Adrenal gland (tissue), 12 donors: Measurements from ENCODE around the gene LHFPL2. TPM values are rescaled to one million over a fixed set of nuclear protein-coding genes. Genes with fewer than 3 reads are reported as not detected.

Source experiments
- DNase-seq, 7 donors: peaks; one replicate each; pipeline ENCODE4 v3.0.0-alpha.2; 2019 to 2020
- H3K27ac ChIP-seq, 5 donors: fragments of 200-600 bp; sonication (generic) in 4 of 5; 1 replicate in 3 of 5; 2 replicates in 2 of 5; pipeline versions ENCODE4 v1.5.1 to v1.8.0; 2016 to 2020; ENCODE audit warnings: mild to moderate bottlenecking in 1 of 5
- H3K27me3 ChIP-seq: fragments of 200-600 bp; 2 replicates; pipeline ENCODE4 v1.8.0; 2021
- H3K36me3 ChIP-seq, 2 donors: fragments of 200-600 bp; replicated peaks in 1 of 2; 1 replicate in 1 of 2; 2 replicates in 1 of 2; pipeline versions ENCODE4 v1.5.1 to v1.8.0; 2018 to 2022
- H3K4me1 ChIP-seq, 2 donors: fragments of 200-600 bp; replicated peaks in 1 of 2; 1 replicate in 1 of 2; 2 replicates in 1 of 2; pipeline versions ENCODE4 v1.5.1 to v1.8.0; 2018 to 2021
- H3K4me3 ChIP-seq, 4 donors: fragments of 200-600 bp; sonication (generic) in 3 of 4; one replicate each; pipeline ENCODE4 v1.5.1; 2016 to 2018
- H3K9me3 ChIP-seq, 3 donors: fragments of 200-600 bp; sonication (generic) in 1 of 3; replicated peaks in 1 of 3; 1 replicate in 2 of 3; 2 replicates in 1 of 3; pipeline versions ENCODE4 v1.5.1 to v1.8.0; 2016 to 2021
- CTCF ChIP-seq, 6 experiments: fragments of 450-650 bp in 4 of 6; fragments of 200-600 bp in 2 of 6; sonication (generic) in 1 of 6; IDR thresholded peaks; 1 replicate in 5 of 6; 2 replicates in 1 of 6; pipeline versions ENCODE4 v1.5.1 to v1.8.0; 2016 to 2021; ENCODE audit warnings: antibody characterized with exemption in 6 of 6, mild to moderate bottlenecking in 2 of 6, moderate library complexity in 1 of 6
- POLR2A ChIP-seq, 2 donors: fragments of 450-650 bp; IDR thresholded peaks; one replicate each; pipeline ENCODE4 v1.6.1; 2017; ENCODE audit warnings: antibody characterized with exemption in 2 of 2, mild to moderate bottlenecking in 2 of 2, moderate library complexity in 1 of 2
- WGBS, 4 donors: extraction: QIAGEN DNeasy Blood & Tissue Kit in 2 of 4; methylation state at CpG; one replicate each; pipeline versions ENCODE4 v1.1.5 to v1.1.7; 2013 to 2017; 5-methylcytosine and 5-hydroxymethylcytosine counted together
- intact Hi-C, 2 donors: fragments of 100-400 bp; cut with DNase I; formaldehyde crosslinking; loops; one replicate each; pipeline versions ENCODE4 v1.14.1 to v1.15.0; 2022 to 2023
- polyA plus RNA-seq, 3 donors: library from polyadenylated mRNA; stranded (reverse); fragments of 200-250 nt in 2 of 3; fragments of 350-450 nt in 1 of 3; fragmentation: Illumina TruSeq in 1 of 3; extraction: RNeasy Lipid Tissue Mini Kit (QIAGEN cat#74804) in 1 of 3; gene quantifications; one replicate each; pipeline ENCODE4 v1.2.3, GENCODE V29; 2013 to 2014
- total RNA-seq, 9 donors: library from RNA; depleted of rRNA in 4 of 9; stranded (reverse); fragments of >200 nt in 4 of 9; fragments of 120-200 nt in 1 of 9; fragmentation: NEBNext Ultra II Directional in 1 of 9; extraction: Animal tissue kit (Norgen Biotek cat#: 25700) in 1 of 9; gene quantifications; one replicate each; pipeline versions ENCODE4 v1.1.0 to v1.2.4, GENCODE V29; 2013 to 2023
- donor health status: healthy with polysubstance abuse.
- donor health status: Bipolar disorder and iron deficiency.
- donor health status: DM: yes; HTN: yes; CAD: no.
- donor health status: DM: no; HTN: no; CAD: no.
- donor health status: DM: no; HTN: no; CAD: no.
- donor health status: DM: yes; HTN: yes; CAD: no.

LHFPL2 gene
- total and polyA plus RNA-seq, 12 donors = 8.0 to 68.4 (median 44.9) TPM

DNA sequence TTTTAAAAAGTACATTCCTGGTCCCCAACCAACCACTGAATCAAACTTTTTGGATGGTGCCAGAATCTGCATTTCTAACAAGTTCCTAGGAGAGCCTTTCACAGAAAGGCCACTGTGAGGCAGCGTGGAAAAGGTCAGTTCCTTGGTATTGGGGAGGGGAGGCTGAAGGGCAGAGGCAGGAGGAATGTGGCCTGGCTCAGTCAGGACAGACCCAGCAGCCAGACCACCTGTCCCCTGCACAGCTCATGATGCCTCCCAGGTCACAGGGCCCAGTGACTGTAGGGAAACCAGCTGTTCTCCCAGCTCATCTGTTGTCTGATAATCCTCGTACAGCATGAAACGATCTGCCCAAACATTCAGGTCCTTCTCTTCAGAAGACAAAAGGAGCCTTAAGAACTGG is 132.9 kb downstream of the LHFPL2 start:
- H3K27me3 ChIP-seq = no peaks in the 10 kb centered on the region
- intact Hi-C loops = no loop called here
- no peaks in the 10 kb centered on the region for H3K36me3 ChIP-seq
- H3K27ac ChIP-seq = no peak overlapping the region
- H3K9me3 ChIP-seq = no peaks in the 10 kb centered on the region
- no peak for TF ChIP-seq POLR2A (IDR thresholded peaks at IDR 0.05)
- no peak for TF ChIP-seq CTCF (IDR thresholded peaks at IDR 0.05)
- no peak overlapping the region for H3K4me3 ChIP-seq
- H3K4me1 ChIP-seq = peaks cover 13 to 27% of the 10 kb centered on the region in 2 donors
- no peak for DNase-seq
- 93 to 97% (median 94%) methylated on average over 3 of the region's 3 CpGs for WGBS, 4 donors

- intact Hi-C loops = no loop called here
- DNase-seq = no peak
- peaks cover 22 to 36% of the 10 kb centered on the region in 2 donors for H3K4me1 ChIP-seq
- H3K36me3 ChIP-seq = no peaks in the 10 kb centered on the region
- no peaks in the 10 kb centered on the region for H3K27me3 ChIP-seq
- WGBS, 4 donors = 86 to 95% (median 92%) methylated on average over 8 of the region's 8 CpGs
- no peak overlapping the region for H3K4me3 ChIP-seq
- TF ChIP-seq POLR2A (IDR thresholded peaks at IDR 0.05) = no peak
- TF ChIP-seq CTCF (IDR thresholded peaks at IDR 0.05) = no peak
- H3K9me3 ChIP-seq = no peaks in the 10 kb centered on the region
- no peak overlapping the region for H3K27ac ChIP-seq
Observed at GRCh38 chr5:78514427-78515330, 133.9 kb downstream of the LHFPL2 start.

DNA sequence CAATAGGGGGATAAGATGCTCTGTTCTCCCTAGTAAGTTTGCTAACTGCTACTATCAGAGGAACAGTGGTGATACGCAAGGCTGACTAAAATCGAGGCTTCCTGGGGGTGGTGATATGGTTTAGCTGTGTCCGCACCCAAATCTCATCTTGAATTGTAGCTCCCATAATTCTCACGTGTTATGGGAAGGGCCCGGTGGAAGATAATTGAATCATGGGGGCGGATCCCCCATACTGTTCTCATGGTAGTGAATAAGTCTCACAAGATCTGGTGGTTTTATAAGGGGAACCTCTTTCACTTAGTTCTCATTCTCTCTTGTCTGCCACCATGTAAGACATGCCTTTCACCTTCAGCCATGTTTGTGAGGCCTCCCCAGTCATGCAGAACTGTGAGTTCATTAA is 135.1 kb downstream of the LHFPL2 start:
- Histone ChIP-seq H3K36me3 (no peaks in the 10 kb centered on the region), H3K4me3 (no peak overlapping the region), H3K4me1 (peaks cover 17 to 42% of the 10 kb centered on the region in 2 donors), H3K9me3 (no peaks in the 10 kb centered on the region), H3K27ac (no peak overlapping the region), H3K27me3 (no peaks in the 10 kb centered on the region)
- intact Hi-C loops = no loop called here
- DNase-seq = no peak
- 80 to 86% (median 82%) methylated on average over 6 of the region's 6 CpGs for WGBS, 4 donors
- no peak for TF ChIP-seq POLR2A (IDR thresholded peaks at IDR 0.05)
- no peak for TF ChIP-seq CTCF (IDR thresholded peaks at IDR 0.05)

DNA sequence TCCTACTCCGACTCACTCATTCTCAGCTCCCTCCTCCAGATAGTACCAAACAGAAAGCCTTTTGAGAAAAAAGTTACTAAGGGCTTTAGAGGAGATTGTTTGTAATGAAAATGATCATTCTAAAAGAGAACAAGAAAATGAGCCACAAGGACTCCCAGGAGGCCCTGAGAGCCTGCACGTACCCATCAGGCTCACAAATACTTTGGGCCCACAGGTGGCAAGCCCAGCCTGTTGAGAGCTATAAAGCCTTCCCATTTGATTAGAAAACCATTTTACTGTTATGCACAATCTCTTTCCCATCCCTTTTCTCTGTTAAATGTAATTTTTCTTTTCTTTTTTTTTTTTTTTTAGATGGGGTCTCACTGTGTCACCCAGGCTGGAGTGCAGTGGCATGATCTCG is 136.1 kb downstream of the LHFPL2 start:
- intact Hi-C loops = no loop called here
- 95 to 98% (median 97%) methylated on average over 3 of the region's 3 CpGs for WGBS, 4 donors
- H3K27me3 ChIP-seq = no peaks in the 10 kb centered on the region
- H3K4me1 ChIP-seq = peaks cover 23 to 43% of the 10 kb centered on the region in 2 donors
- no peak overlapping the region for H3K4me3 ChIP-seq
- no peak for TF ChIP-seq POLR2A (IDR thresholded peaks at IDR 0.05)
- no peak for TF ChIP-seq CTCF (IDR thresholded peaks at IDR 0.05)
- H3K27ac ChIP-seq = no peak overlapping the region
- no peaks in the 10 kb centered on the region for H3K9me3 ChIP-seq
- no peak for DNase-seq
- H3K36me3 ChIP-seq = no peaks in the 10 kb centered on the region
